GM10847 (cell line): ENCODE data around the gene LCLAT1.

Source experiments
- POLR2A ChIP-seq: IDR thresholded peaks from 2 replicates; pipeline ENCODE4 v1.6.1; 2011; ENCODE audit not compliant: insufficient read length; ENCODE audit errors: extremely low read depth

LCLAT1 gene

DNA sequence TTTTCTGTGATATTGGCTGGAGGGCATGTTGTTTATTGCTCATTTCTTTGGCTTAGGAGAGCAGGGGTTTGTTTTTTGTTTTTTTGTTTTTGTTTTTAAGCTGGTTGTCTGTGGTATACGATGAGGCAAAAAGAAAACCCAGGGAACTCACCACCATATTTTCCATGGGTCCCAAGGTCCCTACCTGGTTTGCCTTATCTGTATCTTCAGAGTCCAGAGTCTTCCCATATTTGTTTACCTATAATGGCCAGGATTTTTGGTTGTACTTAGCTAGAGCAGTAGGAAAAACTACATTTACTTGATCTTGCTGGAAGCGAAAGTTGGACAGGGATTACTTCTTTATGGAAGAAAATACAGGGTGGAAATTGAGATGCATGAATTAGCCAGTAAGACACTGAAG is 9.5 kb downstream of the LCLAT1 start:
- TF ChIP-seq POLR2A = no peak

GRCh38 chr2:30457296-30457695 is 10.2 kb downstream of the LCLAT1 start:
- no peak for TF ChIP-seq POLR2A

GRCh38 chr2:30459140-30459539 is 12.1 kb downstream of the LCLAT1 start:
- TF ChIP-seq POLR2A = no peak

DNA sequence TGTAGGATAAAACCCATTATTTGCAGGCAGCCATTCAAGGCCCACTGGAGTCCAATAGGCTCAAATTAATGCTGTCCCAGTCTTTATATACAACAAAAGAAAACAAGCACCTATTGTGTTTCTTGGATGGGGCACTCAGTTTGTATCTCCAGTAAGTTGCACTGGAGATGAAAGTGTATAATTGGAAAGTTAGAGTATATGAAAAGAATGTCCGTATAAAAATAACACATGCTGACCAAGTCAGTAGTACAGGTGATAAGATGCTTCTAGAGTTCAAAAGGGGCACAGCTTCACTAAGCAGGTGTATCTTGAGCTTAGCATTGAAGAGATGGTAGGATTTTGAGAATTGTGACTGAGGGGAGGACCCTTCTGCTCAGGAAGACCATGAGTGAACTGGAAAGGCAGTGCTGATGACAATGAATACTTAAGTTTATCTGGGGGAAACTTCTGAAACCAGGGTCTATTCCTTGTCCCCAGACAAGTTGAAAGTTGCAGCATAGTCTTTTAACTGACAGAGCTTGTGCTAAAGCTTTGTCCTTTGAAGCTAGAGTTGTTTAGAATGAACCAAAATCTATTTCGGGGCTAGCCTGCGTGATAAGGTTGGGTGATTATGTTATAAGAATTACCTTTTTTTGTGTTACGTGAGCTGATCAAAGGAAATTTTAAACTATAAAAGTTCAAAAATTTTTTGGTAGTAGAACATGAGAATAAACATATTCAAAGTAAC is 15.2 kb downstream of the LCLAT1 start:
- no peak for TF ChIP-seq POLR2A

DNA sequence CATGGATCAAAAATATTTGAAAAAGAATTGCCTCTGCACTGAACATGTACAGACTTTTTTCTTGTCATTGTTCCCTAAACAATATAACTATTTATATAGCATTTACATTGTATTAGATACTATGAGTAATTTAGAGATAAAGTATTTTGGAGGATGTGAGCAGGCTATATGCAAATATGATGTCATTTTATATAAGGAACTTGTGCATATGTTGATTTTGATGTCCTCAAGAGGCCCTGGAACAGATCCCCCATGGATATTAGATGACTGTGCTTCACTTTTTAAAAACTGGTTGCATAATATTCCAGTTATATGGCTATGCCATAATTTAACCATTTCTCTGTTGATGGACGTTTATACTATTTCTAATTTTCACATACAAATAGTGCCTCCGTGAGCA is 16.5 kb downstream of the LCLAT1 start:
- no peak for TF ChIP-seq POLR2A

DNA sequence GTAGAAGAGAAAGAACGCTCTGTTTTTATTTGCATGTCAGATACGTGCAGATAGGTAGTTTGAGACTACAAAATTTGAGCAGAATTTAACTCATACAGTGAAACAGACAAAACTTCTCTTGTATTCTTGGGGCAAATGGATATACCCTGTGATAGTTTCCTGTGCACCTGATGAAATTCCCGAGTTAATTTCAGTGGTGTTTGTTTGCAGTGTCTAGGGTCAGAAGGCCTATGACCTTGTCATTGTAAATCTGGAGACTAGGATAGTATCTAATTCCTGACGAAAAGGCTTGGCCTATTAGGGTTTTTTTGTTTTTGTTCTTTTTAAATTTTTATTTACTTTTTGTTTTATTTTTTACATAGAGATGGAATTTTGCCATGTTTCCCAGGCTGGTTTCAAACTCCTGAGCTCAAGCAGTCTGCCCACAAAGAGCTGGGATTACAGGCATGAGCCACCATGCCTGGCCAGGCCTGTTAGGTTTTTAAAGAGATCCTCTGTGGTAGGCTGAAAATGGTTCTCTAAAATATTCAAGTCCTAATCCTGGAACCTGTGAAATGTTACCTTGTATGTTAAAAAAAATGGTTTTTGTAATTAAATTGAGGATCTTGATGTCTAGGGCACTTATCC is 17.6 kb downstream of the LCLAT1 start:
- no peak for TF ChIP-seq POLR2A

- TF ChIP-seq POLR2A = no peak
Observed at GRCh38 chr2:30465171-30465545, 18.1 kb downstream of the LCLAT1 start.

GRCh38 chr2:30466216-30466615 is 19.2 kb downstream of the LCLAT1 start:
- TF ChIP-seq POLR2A = no peak

DNA sequence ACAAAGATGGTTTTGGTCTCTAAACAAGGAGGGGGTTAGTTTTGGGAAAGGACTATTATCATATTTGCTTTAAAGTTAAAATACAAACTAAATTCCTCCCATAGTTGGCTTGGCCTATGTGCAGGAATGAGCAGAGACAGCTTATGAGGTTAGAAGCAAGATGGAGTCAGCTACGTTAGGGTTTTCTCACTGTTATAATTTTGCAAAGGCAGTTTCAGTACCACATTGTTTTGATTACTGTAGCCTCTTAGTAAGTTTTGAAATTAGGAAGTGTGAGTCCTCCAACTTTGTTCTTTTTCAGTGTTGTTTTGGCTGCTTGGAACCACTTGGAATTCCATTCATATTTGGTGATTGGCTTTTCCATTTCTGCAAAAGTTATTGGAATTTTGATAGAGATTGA is 23.4 kb downstream of the LCLAT1 start:
- TF ChIP-seq POLR2A = no peak

GRCh38 chr2:30472326-30472725 is 25.3 kb downstream of the LCLAT1 start:
- no peak for TF ChIP-seq POLR2A

GRCh38 chr2:30475542-30475941 is 28.5 kb downstream of the LCLAT1 start:
- TF ChIP-seq POLR2A = no peak

DNA sequence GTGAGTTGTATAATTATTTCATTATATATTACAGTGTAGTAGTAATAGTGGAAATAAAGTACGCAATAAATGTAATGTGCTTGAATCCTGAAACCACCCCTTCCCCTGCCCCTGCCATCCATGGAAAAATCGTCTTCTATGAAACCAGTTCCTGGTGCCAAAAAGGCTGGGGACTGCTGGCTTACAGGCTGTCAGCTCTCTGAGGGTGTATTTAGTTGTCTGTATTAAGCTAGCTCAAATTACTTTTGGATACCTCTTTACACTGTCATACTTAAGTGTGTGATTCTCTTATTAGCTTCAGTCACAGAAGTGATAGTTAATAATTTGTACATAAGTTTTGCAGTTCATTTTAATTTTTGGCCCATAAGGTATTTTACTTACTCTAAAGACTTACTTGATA is 29.6 kb downstream of the LCLAT1 start:
- TF ChIP-seq POLR2A = no peak

DNA sequence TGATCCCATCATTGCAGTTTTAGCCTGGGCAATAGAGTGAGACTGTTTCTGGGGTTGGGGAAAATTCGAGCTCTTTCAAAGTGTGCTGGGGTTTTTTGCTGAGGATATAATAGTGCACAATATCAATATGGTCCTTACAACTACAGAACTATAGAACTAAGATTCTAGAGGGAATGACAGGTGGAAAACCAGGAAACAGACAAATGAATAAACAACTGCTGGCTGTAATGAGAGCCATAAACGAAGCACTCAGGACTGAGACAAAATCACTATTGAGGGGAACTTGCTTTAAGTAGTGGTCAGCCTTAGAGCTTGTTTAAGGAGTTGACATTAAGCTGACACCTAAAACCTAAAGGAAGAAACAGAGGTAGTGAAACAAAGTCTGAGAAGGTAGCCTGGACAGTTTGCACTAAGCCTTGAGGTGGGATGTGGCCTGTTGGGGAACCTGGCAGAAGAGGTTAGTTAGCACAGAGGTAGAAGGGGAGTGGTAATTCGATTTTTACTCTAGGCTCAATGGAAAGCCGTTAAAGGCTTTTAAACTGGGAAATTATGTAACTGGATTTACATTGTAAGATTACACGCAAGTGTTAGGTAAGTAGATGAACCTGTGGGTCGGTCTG is 33.8 kb downstream of the LCLAT1 start:
- no peak for TF ChIP-seq POLR2A

- no peak for TF ChIP-seq POLR2A
Observed at GRCh38 chr2:30481323-30481800, 34.3 kb downstream of the LCLAT1 start.

DNA sequence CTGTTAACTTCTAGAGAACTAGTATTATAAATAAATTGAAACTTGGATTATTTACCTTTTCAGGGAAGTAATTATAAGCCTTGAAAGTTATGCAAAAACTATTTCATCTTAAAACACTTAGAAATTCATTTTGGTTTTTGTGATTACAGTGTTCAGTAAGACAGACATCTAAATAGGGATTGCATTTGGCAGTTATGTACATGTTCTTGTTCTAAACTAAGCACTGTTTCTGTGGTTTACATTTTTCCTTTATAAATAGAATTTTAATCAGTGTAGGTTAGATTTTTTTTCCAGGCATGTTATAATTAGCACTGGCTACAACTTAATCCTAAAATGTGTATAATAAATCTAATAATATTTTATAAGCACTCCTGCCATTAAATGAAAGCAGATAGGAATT is 35.0 kb downstream of the LCLAT1 start:
- no peak for TF ChIP-seq POLR2A

DNA sequence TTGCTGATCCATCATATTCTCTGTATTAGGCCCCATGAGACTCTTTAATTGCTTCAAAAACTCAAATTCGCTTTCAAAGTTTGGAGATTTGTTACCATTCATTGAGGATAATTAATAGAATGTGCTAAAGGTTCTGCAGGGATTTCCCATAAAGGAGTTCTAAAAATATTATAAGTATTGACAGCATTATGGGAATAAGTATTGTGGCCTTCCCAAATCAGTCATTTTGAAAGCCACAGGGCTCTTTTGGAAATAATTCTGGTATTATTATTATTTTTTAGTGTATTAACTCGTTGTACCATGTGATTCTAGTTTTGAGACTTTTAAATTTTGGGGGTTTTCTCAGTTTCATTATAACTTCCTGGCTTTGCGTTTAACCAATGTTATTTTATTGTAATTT is 37.1 kb downstream of the LCLAT1 start:
- no peak for TF ChIP-seq POLR2A
